ENCODE data around the gene IFNA16. TPM values are rescaled to one million over a fixed set of nuclear protein-coding genes. Genes with fewer than 3 reads are reported as not detected.
"Not testable (repeated sequence)": the region's sequence is repeated elsewhere in the genome, so short reads cannot be mapped to it uniquely, and the experiment has no call there.

IFNA16 gene
- total RNA-seq, 1 donor: not detected

DNA sequence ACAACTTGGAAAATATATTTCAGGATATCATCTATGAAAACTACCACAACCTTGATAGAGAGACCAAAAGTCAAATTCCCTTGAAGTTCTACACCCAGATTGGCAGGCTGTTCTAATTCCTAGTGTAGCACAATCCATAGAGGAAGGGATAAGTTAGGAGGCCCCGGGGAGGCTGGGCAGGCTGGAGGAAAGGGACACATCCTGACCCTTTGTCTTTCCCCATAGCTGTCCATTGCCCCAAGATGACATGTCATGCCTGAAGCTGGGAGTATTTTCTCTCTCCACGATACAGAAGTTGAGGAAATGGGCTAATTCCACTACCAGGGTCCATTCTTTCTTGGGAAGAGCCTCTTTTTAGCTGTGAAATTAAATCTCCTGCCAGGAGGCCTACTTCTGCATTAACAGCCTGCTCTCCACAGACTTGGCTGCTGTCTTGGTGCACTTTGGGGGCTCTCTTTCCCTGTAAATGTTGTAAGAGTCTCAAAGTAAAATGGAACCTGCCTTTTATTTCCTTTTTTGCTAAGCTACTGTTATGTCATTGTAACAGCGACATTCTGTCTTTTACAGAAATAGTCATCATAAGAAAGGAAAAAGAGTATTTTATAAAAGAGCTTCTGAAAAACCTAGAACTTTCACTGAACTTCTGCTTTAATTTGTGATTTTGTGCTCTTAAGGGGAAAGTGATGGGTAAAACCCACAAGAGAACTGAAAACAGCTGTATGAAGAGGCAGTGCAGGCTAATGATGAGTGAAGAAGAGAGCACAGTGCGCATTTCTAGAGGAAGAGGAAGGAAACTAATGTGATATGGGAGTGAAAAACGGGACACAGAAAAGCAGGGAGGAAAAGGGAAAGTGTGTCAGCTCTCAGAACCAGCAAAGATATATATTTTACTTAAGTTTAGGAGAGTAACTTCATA, 3.4 kb downstream of the IFNA16 start:
- H3K4me3 ChIP-seq (ENCODE audit: low read depth, low read length): not testable (repeated sequence)
- TF ChIP-seq CTCF (IDR thresholded peaks at IDR 0.05; ENCODE audit: insufficient read depth, low read length): peak; percentile 53
- peak; percentile 14 for DNase-seq (ENCODE audit: low read depth)

GRCh38 chr9:21212160-21212559, 5.0 kb downstream of the IFNA16 start:
- DNase-seq (ENCODE audit: low read depth); H3K4me3 ChIP-seq (ENCODE audit: low read depth, low read length): not testable (repeated sequence)

- not testable (repeated sequence) for H3K4me3 ChIP-seq (ENCODE audit: low read depth, low read length); DNase-seq (ENCODE audit: low read depth)
These were observed 6.3 kb downstream of the IFNA16 start for GRCh38 chr9:21210782-21211181.

DNA sequence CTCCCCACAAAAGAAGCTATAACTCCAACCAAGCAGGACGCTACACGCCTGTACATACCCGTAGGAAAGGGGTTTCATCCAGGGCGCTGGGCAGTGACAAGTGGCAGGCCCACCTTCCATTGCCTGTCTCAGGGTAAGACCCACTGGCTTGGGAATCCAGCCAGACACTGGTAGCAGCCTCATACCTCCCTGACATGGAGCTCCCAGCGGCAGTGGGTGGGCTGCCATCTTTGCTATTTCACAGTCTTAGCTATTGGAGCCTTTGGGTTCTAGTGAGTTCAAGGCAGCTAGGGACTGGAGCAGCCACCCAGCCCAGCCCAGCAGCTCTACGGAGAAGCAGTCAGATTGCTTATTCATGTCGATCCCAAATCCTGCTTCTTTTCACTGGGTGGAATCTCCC, 6.8 kb downstream of the IFNA16 start:
- no peak for TF ChIP-seq CTCF (IDR thresholded peaks at IDR 0.05; ENCODE audit: insufficient read depth, low read length)
- DNase-seq (ENCODE audit: low read depth): no peak
- no peak overlapping the region for H3K4me3 ChIP-seq (ENCODE audit: low read depth, low read length)

GRCh38 chr9:21207043-21207442, 10.1 kb downstream of the IFNA16 start, which contains the start of gene IFNA10:
IFNA10 (minus strand) TSS chr9:21207143; CDS start chr9:21207097, 46 bp downstream.
- not testable (repeated sequence) for H3K4me3 ChIP-seq (ENCODE audit: low read depth, low read length)

DNA sequence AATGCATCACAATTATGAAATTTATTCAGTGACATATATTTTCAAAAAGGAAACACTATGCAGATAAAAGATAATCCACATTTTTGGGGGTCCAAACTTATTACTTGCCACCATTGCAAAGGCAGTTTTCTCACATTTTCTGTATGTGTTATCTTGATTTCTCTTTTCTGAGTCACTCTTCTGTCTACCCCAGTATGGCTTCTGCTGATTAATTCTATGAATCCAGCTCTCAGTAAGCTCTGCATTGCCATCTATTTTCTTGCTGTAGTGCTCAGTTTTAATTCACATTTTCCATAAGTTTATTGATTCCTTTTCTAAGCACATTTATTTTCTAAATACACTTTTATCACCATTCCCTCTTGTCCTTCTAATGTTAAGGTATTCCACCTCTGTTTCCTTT, 11.9 kb downstream of the IFNA16 start:
- no peak for TF ChIP-seq CTCF (IDR thresholded peaks at IDR 0.05; ENCODE audit: insufficient read depth, low read length)
- no peak overlapping the region for H3K4me3 ChIP-seq (ENCODE audit: low read depth, low read length)
- DNase-seq (ENCODE audit: low read depth): no peak

More at GRCh38 chr9:21207043-21207442, 10.1 kb downstream of the IFNA16 start, which contains the start of gene IFNA10:
- not testable (repeated sequence) for DNase-seq (ENCODE audit: low read depth)

DNA sequence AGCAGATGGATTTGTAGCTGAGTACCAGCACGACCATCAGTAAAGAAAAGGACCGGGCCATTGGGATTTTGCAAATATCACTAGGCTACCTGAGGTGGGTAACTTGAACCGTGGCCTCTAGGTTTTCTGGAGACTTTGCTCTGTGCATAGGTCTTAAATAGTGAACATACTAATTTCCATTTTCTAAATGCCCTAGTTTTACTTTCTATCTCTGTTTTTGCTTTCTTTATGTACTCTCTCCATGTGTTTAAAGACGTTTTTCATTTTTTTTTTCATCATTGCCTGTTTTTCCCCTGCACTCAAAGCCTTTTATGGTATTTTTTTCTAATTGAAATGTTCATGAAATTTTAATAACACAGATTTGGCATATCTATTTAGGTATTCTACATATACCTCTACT, 15.0 kb downstream of the IFNA16 start, which contains the start of gene IFNA7:
IFNA7 (minus strand) TSS at position 101 of the 400 bp plus-strand sequence; CDS start at position 61, 40 bp downstream.
- not testable (repeated sequence) for H3K4me3 ChIP-seq (ENCODE audit: low read depth, low read length); DNase-seq (ENCODE audit: low read depth)

GRCh38 chr9:21194867-21195776, 22.0 kb downstream of the IFNA16 start:
- TF ChIP-seq CTCF (IDR thresholded peaks at IDR 0.05; ENCODE audit: insufficient read depth, low read length): peak; percentile 33
- DNase-seq (ENCODE audit: low read depth): peak; percentile 4
- H3K4me3 ChIP-seq (ENCODE audit: low read depth, low read length): not testable (repeated sequence)

GRCh38 chr9:21187487-21187886, 29.6 kb downstream of the IFNA16 start, which contains the start of gene IFNA4:
IFNA4 (minus strand) TSS chr9:21187587; CDS start chr9:21187531, 56 bp downstream.
- not testable (repeated sequence) for DNase-seq (ENCODE audit: low read depth); H3K4me3 ChIP-seq (ENCODE audit: low read depth, low read length)
